PFSK-1 (cell line): ENCODE data around the gene SARS1.
A peak's percentile ranks its signal among the peaks of the same experiment; 100 is the strongest.

Experiments
- FOXP2 ChIP-seq: optimal IDR thresholded peaks from 2 replicates; pipeline ENCODE3; 2011; ENCODE audit warnings: borderline replicate concordance, control low read depth, inconsistent platforms; ENCODE audit not compliant: insufficient read depth; ENCODE audit errors: extremely low read length, extremely low read depth
- POLR2AphosphoS5 ChIP-seq: IDR thresholded peaks from 2 replicates; pipeline ENCODE4 v1.6.1; 2012; ENCODE audit warnings: low read depth, mild to moderate bottlenecking, control low read depth, low read length, moderate library complexity
- SIN3A ChIP-seq: IDR thresholded peaks from 2 replicates; pipeline ENCODE4 v1.6.1; 2012; ENCODE audit warnings: mild to moderate bottlenecking, low read length, moderate library complexity, borderline replicate concordance; ENCODE audit not compliant: insufficient read depth
- TAF1 ChIP-seq: IDR thresholded peaks from 2 replicates; pipeline ENCODE4 v1.6.1; 2012; ENCODE audit warnings: low read length, control low read depth, borderline replicate concordance; ENCODE audit not compliant: insufficient read depth
- TF ChIP-seq, protein P1 (sequence below), 2 experiments: IDR thresholded peaks; 2 replicates each; pipeline versions ENCODE4 v1.6.1 to v1.8.0; 2011 to 2012; ENCODE audit warnings: low read depth in 2 of 2, low read length in 2 of 2, control low read depth in 1 of 2, inconsistent platforms in 1 of 2, mild to moderate bottlenecking in 1 of 2, moderate library complexity in 1 of 2; ENCODE audit not compliant: insufficient read depth in 1 of 2

DNA sequence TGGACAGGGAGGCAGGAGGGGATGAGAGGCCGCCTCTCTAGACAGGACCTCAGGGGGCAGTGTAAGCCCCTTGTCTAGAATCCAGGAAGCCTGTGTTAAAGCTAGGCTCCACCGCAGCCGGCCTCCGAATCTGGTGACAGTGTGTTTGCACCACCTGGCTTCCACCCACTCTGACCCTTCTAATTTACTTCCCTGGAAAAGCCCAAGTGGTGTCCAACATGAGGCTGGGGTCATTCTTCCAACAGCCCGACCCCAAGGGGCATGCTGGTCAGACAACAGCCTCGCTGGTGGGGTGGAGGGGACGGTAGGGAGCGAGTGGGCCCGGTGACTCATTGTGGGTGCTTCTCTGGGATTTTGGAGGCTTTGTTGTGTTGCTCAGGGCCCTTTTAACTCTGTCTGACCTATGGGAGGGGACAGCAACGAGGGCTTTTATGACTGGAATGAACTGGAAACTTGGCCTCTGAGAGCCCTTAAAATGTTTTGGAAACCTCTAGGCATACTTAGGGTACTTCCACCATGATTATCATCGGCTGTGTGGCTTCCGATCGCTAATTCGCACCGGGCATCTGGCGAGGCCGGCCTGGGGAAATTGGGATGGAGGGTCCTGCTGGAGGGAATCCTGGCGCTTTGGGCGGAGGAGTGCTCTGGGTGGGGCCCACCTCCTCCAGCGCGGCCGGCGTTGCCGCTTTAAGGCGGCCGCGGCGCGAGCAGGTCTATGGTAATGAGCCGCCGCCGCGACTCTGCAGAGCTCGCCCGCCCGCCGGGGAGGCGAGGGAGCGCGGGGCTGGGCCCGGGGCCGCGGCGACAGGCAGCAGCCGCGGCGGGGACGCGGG lies 35.3 kb downstream of the SARS1 start, which contains the start of gene CELSR2:
- TF ChIP-seq TAF1 (no peak), POLR2AphosphoS5 (no peak), SIN3A (no peak), FOXP2 (peak; percentile 7)
- TF ChIP-seq, protein P1, sequence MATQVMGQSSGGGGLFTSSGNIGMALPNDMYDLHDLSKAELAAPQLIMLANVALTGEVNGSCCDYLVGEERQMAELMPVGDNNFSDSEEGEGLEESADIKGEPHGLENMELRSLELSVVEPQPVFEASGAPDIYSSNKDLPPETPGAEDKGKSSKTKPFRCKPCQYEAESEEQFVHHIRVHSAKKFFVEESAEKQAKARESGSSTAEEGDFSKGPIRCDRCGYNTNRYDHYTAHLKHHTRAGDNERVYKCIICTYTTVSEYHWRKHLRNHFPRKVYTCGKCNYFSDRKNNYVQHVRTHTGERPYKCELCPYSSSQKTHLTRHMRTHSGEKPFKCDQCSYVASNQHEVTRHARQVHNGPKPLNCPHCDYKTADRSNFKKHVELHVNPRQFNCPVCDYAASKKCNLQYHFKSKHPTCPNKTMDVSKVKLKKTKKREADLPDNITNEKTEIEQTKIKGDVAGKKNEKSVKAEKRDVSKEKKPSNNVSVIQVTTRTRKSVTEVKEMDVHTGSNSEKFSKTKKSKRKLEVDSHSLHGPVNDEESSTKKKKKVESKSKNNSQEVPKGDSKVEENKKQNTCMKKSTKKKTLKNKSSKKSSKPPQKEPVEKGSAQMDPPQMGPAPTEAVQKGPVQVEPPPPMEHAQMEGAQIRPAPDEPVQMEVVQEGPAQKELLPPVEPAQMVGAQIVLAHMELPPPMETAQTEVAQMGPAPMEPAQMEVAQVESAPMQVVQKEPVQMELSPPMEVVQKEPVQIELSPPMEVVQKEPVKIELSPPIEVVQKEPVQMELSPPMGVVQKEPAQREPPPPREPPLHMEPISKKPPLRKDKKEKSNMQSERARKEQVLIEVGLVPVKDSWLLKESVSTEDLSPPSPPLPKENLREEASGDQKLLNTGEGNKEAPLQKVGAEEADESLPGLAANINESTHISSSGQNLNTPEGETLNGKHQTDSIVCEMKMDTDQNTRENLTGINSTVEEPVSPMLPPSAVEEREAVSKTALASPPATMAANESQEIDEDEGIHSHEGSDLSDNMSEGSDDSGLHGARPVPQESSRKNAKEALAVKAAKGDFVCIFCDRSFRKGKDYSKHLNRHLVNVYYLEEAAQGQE (IDR thresholded peaks at IDR 0.05; ENCODE audit: insufficient read depth in 1 of 2, low read depth in 2 of 2, low read length in 2 of 2): no peak
